GM18505 (cell line): ENCODE data around the gene PEX11G.

Source experiments
- ATAC-seq: cut with Tn5 transposase; IDR thresholded peaks from one replicate; pipeline ENCODE4 v1.9.1; 2021; ENCODE audit not compliant: unreplicated experiment
- POLR2A ChIP-seq: IDR thresholded peaks from 4 replicates; pipeline ENCODE4 v1.6.1; 2011; ENCODE audit warnings: borderline replicate concordance; ENCODE audit not compliant: insufficient read depth, insufficient read length; ENCODE audit errors: extremely low read depth

The PEX11G gene

DNA sequence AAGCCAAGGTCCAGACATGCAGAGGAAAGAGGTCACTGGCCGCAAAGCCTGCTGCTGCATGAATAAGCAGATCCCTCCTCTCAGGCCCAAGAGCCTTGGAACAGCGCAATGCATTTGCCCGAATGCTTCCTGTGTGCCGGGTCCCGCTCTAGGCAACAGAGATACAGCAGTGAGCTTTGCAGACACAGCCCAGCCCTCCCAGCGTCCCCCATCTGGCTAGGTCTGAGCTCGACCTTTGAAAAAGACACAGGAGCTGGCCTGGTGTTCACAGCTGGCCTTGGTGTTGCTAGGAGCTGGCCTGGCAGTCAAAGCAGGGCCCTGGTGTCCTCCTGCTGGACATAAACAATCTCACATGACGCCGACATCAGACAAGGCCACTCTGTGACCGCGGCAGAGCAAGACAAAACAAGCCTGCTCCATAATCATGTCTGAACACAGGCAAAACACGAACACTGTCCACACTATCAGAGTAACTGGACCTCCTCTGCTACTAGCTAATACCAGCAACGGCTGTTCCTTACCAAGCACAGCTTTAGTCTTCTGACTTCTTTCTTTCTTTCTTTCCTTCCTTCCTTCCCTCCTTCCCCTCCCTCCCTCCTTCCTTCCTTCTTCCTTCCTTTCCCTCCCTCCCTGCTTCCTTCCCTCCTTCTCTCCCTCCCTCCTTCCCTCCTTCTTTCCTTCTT lies 5.7 kb upstream of the PEX11G start:
- no peak for TF ChIP-seq POLR2A
- ATAC-seq: no peak

DNA sequence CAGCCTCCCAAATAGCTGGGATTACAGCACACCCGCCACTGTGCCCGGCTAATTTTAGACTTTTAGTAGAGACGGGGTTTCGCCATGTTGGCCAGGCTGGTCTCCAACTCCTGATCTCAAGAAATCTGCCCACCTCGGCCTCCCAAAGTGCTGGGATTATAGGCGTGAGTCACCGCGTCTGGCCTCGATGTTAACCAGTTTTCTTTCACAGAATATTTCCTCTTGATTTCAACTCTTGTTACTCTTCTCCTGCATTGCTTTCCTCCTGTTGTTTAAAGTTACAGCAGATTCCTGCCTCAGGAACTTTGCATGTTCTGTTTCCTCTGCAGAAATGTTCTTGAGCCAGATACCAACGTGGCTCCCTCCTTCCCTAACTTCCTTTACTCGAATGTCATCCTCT lies 3.7 kb upstream of the PEX11G start:
- no peak for TF ChIP-seq POLR2A
- ATAC-seq: no peak

DNA sequence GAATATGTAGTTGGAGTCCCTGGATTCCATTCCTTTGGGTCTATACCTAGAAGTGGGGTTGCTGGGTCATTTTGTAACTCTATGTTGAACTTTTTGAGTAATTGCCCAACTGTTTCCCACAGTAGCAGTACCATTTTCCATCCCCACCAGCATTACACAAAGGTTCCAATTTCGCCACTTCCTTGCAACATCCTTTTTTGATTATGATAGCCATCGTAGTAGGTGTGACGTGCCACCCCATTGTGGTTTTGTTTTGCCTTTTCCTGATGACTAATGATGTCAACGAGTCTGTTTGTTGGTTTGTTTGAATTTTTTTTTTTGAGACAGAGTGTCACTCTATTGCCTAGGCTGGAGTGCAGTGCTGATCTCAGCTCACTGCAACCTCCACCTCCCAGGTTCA lies 3.3 kb upstream of the PEX11G start:
- no peak for TF ChIP-seq POLR2A
- ATAC-seq: no peak

DNA sequence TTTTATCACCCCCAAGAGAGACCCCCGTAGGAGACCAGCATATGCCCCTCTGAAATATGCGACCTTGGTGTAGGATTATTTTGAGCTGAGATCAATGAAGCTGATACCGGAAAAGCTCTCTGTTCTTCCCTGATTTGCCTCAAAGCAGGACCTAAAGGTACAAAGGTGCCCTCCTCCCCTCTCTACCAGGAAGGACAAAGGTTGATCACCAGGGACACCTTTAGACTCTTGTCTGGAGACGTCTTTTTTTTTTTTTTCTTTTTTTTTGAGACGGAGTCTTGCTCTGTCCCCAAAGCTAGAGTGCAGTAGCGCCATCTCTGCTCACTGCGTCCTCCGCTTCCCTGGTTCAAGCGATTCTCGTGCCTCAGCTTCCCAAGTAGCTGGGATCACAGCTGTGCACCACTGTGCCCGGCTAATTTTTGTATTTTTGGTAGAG lies 792 bp upstream of the PEX11G start:
- no peak for TF ChIP-seq POLR2A
- ATAC-seq: no peak

DNA sequence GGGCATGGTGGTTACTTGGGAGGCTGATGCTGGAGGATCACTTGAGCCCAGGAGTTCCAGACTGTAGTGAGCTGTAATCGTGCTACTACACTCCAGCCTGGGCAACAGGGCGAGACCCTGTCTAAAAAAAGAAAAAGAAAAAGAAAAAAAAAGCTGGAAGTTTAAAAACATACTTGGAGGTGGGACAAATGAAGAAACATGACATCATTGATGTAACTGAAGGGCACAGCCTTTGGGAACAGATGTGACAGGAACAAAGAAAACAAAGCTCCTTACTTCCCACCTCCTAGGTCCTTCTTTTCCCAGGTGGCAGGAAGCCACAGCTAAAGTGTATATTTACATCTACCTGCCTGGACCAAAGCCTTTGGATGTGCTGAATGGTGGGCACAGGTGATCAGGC lies 1.9 kb downstream of the PEX11G start:
- ATAC-seq: no peak
- TF ChIP-seq POLR2A: no peak

DNA sequence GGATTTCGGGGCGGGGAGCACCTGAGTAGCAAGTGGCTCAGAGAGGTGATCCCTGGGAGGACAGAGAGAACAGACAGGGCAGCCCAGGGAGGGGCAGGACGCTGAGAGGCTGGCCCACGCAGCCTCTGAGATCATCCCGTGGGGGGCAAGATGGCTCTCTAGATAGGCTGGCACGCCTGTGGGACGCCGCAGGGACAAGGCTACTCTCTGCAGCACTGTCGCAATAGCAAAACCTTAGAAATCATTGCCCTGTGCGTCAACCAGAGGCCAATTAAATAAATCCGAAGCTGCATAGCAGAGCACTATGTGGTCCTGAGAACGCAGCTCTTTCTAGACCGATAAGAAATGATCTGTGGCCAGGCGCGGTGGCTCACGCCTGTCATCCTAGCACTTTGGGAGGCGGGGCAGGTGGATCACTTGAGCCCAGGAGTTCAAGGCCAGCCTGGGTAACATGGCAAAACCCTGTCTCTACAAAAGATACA lies 5.1 kb downstream of the PEX11G start:
- TF ChIP-seq POLR2A: no peak
- ATAC-seq: no peak

DNA sequence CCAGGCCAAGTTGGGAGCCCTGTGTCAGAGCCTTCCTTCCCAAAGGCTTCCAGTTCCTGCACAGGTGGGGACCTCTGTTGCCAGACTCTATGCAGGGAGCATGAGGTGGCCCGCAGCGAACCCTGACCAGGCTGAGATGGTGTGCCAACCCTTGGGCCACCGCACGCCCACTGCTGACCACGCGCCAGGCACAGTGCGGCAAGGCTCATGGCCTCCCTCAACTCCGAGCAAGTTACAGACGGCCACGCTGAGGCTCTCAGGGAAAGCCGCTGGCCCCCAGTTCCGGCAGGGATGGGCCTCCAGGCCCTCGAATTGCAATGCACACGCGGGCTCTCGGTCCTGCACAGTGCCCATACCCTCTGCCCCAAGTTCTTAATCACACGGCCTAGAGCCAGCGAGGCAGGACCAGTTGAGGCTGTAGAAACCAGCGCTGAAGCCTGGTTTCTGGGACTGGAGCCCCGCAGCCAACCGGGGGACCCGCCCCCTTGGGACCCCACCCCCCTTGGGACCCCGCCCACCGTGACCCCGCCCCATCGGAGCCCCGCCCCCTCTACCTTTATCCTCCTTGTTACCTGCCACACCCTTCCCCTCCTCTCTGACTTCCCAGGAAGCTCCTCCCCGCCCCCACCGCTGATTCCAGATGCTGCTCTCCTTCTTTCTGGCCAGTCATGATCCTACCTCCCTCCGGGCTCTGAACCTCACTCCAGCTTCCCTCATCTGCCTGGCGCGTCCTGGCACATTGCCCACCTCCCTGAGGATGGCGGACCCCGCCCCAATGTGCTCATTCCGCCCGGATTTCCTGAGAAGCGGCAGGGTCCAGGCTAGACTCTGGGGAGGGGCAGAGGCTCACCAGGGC lies 6.0 kb downstream of the PEX11G start:
- TF ChIP-seq POLR2A: no peak
- ATAC-seq: no peak

DNA sequence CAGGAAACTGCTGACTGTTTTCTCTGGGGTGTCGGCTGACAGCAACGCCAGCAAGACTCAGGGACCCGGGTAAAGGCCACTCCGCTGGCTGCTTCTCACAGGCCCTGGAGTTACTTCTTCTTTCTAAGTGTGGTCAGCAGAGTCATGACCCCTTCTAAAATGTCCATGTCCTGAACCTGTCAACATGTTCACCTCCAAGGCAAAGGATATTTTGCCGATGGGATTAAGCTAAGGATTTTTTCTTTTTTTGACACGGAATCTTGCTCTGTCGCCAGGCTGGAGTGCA lies 7.9 kb downstream of the PEX11G start:
- TF ChIP-seq POLR2A: no peak
- ATAC-seq: no peak

DNA sequence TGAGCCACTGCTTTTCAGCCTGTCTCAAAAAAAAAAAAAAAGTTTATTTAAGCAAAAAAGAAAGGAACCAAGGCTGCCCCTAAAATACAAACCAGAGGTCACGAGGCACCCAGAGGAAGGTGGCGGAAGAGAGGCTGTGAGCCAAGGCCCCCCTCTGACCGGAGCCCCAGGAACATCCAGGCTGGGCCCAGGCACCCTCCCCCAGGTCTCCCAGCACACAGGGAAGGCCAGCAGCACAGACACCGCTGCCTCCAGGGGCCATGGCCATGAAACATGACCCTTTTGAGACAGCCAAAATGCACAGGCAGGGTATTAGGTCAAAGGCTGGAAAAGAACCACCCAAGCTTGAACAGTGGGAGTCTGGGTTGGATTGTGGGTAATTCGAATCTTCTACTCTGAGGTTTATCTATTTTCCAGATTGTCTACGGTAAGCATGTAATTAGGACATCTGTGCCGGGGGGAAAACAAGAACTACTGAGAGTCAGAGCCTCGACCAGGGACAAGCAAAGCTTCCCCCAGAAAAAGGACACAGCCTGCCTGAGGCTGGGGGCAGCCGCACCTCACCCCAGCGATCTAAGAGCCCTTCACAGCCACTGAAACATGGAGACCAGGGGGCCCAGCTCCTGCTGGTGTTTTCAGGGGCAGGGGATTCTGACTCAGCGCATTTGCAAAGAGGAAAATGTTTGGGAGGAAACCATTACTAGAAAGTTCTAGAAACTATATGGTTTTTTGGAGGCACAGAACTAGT lies 8.4 kb downstream of the PEX11G start:
- no peak for TF ChIP-seq POLR2A
- ATAC-seq: no peak

DNA sequence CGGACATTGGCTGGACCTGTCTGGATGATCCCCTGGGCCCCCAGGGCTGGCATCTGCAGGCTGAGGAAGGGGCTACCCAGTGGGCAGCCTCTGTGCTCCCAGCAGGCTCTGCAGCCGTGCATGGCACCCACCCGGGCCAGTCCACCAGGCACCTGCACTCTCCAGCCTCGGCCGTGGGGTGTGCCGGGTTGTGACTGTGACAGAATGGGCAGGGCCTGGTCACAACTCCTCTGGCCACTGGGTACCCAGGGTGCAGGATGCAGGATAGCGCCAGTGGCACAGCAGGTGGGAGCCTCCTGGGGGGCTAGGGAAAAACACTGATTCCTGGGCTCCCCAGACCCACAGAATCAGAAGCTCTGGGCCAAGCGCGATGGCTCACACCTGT lies 10.0 kb downstream of the PEX11G start:
- ATAC-seq: no peak
- no peak for TF ChIP-seq POLR2A

DNA sequence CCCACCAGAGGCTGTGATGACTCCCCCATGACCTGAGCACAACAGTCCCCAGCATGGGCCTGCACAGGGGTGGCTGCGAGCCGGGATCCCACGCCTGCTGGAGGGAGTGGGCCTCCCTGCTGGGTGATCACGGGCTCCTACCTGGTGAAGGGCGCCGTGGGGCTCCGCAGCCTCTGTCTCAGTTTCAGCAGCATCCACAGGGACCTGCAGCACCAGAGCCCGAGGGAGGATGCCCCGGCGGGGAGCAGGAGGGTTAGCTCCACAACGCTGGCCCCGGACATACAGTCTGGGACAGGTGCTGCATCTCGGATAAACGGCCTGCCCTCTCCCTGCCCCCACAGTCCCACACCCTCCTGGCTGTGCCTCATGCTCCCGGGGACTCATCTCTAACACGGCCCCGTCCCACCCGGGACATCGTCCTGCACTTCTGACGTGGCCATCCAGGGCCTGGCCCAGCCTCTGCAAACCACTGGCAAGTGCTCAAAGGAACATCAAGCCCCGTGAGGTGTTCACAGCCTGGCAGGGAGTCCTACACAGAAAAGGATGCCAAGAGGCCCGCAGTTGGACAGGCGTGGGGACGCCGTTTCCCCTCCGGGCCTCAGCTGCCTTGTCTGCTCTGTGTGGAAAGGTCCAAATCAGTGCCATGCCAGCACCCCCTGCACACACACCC lies 10.5 kb downstream of the PEX11G start:
- TF ChIP-seq POLR2A: no peak
- ATAC-seq: no peak

DNA sequence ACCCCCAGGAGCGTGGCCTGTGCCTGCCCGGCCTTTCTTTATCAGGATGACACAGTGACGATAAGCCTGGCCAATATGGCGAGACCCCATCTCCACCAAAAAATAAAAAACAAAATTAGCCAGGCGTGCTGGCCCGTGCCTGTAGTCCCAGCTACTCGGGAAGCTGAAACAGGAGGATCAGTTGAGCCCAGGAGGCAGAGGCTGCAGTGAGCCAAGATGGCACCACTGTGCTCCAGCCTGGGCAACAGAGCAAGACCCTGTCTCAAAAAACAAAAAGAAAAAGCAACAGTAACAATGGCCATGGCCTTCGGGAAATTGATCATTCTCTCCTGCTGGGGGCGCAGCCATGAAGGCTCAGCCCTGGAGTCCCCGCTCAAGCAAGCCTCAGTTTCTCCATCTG lies 11.1 kb downstream of the PEX11G start:
- no peak for ATAC-seq
- no peak for TF ChIP-seq POLR2A
